HEK293T (cell line): ENCODE measurements around the gene KCNC1.

Source experiments
- BHLHE40 ChIP-seq: fragments of 450-650 bp; IDR thresholded peaks from 2 replicates; pipeline ENCODE4 v1.6.1; 2016; ENCODE audit warnings: mild to moderate bottlenecking, moderate library complexity, borderline replicate concordance
- ELF4 ChIP-seq: fragments of 450-650 bp; IDR thresholded peaks from 2 replicates; pipeline ENCODE4 v1.6.1; 2017; ENCODE audit warnings: antibody characterized with exemption
- FOXA1 ChIP-seq: fragments of 450-650 bp; IDR thresholded peaks from 2 replicates; pipeline ENCODE4 v1.6.1; 2016; ENCODE audit warnings: mild to moderate bottlenecking
- FOXM1 ChIP-seq: fragments of 450-650 bp; IDR thresholded peaks from 2 replicates; pipeline ENCODE4 v1.6.1; 2017; ENCODE audit warnings: mild to moderate bottlenecking, borderline replicate concordance
- HDGF ChIP-seq: fragments of 450-650 bp; IDR thresholded peaks from 2 replicates; pipeline ENCODE4 v1.6.1; 2017; ENCODE audit warnings: antibody characterized with exemption, borderline replicate concordance
- L3MBTL2 ChIP-seq: fragments of 450-650 bp; conservative IDR thresholded peaks from 2 replicates; pipeline ENCODE4 v1.6.1; 2016; ENCODE audit warnings: mild to moderate bottlenecking
- PKNOX1 ChIP-seq: fragments of 450-650 bp; IDR thresholded peaks from 2 replicates; pipeline ENCODE4 v1.6.1; 2016

- TF ChIP-seq FOXM1 (no peak), BHLHE40 (no peak), L3MBTL2 (no peak), ELF4 (no peak), PKNOX1 (no peak), HDGF (no peak), FOXA1 (no peak)
Measured at GRCh38 chr11:17798253-17798652, 63.7 kb downstream of the KCNC1 start.
